H1 (cell line): Measurements from ENCODE around the gene JAKMIP2. TPM values are rescaled to one million over a fixed set of nuclear protein-coding genes. Genes with fewer than 3 reads are reported as not detected.
A peak's percentile ranks its signal among the peaks of the same experiment; 100 is the strongest.
"Not testable (repeated sequence)": the region's sequence is repeated elsewhere in the genome, so short reads cannot be mapped to it uniquely, and the experiment has no call there.

Experiments used
- CTCF ChIA-PET: fragments of 300-600 bp; sonication (Branson Sonifier 250); formaldehyde crosslinking; loops from one replicate; lab custom pipeline; 2021; ENCODE audit not compliant: partially characterized antibody; lab: Charles Lee
- POLR2A ChIA-PET: fragments of 300-600 bp; sonication (Branson Sonifier 250); formaldehyde crosslinking; loops from one replicate; lab custom pipeline; 2021; ENCODE audit warnings: inconsistent platforms; ENCODE audit not compliant: partially characterized antibody; lab: Charles Lee
- DNase-seq, 2 experiments: peaks; one replicate each; pipeline versions ENCODE4 v3.0.0 to v3.0.0-alpha.2; 2010 to 2022; ENCODE audit warnings: low spot score in 2 of 2, low read depth in 1 of 2, mixed read lengths in 1 of 2
- FAIRE-seq: peaks from 2 replicates; lab custom pipeline; 2011; peaks lifted over from hg19 to GRCh38; lab: Jason Lieb, UNC
- H2AFZ ChIP-seq: 2 replicates; pipeline ENCODE4 v1.8.1; 2012; ENCODE audit warnings: low read length, inconsistent platforms
- H2AK5ac ChIP-seq: 2 replicates; pipeline ENCODE4 v1.6.1; 2013; ENCODE audit warnings: low read depth, low read length
- H2BK120ac ChIP-seq: replicated peaks from 2 replicates; pipeline ENCODE3; 2013; ENCODE audit warnings: low read depth, low read length, inconsistent platforms
- H2BK12ac ChIP-seq: 2 replicates; pipeline ENCODE4 v1.6.1; 2013; ENCODE audit warnings: low read depth, low read length
- H2BK15ac ChIP-seq: 2 replicates; pipeline ENCODE4 v1.6.1; 2013; ENCODE audit warnings: low read length
- H2BK20ac ChIP-seq: 2 replicates; pipeline ENCODE4 v1.6.1; 2013; ENCODE audit warnings: low read length
- H2BK5ac ChIP-seq: 2 replicates; pipeline ENCODE4 v1.6.1; 2013; ENCODE audit warnings: low read depth, low read length
- H3K14ac ChIP-seq: 2 replicates; pipeline ENCODE4 v1.6.1; 2013; ENCODE audit warnings: inconsistent platforms; ENCODE audit not compliant: insufficient read length
- H3K18ac ChIP-seq: 2 replicates; pipeline ENCODE4 v1.6.1; 2013; ENCODE audit warnings: low read length; ENCODE audit errors: extremely low read depth
- H3K23ac ChIP-seq: 2 replicates; pipeline ENCODE4 v1.6.1; 2013; ENCODE audit warnings: inconsistent platforms; ENCODE audit not compliant: insufficient read length
- H3K23me2 ChIP-seq: 2 replicates; pipeline ENCODE4 v1.6.1; 2013; ENCODE audit warnings: low read depth, low read length
- H3K27ac ChIP-seq: 2 replicates; pipeline ENCODE4 v1.6.1; 2011; ENCODE audit warnings: low read depth, low read length, inconsistent platforms
- H3K27me3 ChIP-seq, 4 experiments: replicated peaks in 1 of 4; 1 replicate in 1 of 4; 2 replicates in 3 of 4; pipeline versions ENCODE4 v1.6.1 to v1.8.1; 2011 to 2013; ENCODE audit warnings: low read length in 3 of 4, mild to moderate bottlenecking in 3 of 4, inconsistent platforms in 2 of 4, mixed read lengths in 2 of 4, moderate library complexity in 1 of 4; ENCODE audit not compliant: control insufficient read depth in 3 of 4, insufficient read depth in 3 of 4; ENCODE audit errors: extremely low read depth in 1 of 4
- H3K36me3 ChIP-seq, 4 experiments: 2 replicates each; pipeline versions ENCODE4 v1.6.1 to v1.8.1; 2011 to 2013; ENCODE audit warnings: mild to moderate bottlenecking in 4 of 4, low read length in 3 of 4, moderate library complexity in 2 of 4, control low read depth in 1 of 4, inconsistent platforms in 1 of 4; ENCODE audit not compliant: insufficient read depth in 4 of 4, control insufficient read depth in 2 of 4
- H3K4ac ChIP-seq: replicated peaks from 2 replicates; pipeline ENCODE3; 2013; ENCODE audit warnings: low read length, low read depth, mixed read lengths, inconsistent platforms; ENCODE audit not compliant: insufficient read length
- H3K4me1 ChIP-seq, 4 experiments: replicated peaks in 1 of 4; 1 replicate in 1 of 4; 2 replicates in 3 of 4; pipeline versions ENCODE4 v1.6.1 to v1.8.1; 2011 to 2013; ENCODE audit warnings: low read length in 3 of 4, inconsistent platforms in 2 of 4, mixed read lengths in 1 of 4; ENCODE audit not compliant: insufficient read depth in 4 of 4, control insufficient read depth in 3 of 4
- H3K4me2 ChIP-seq, 2 experiments: 2 replicates each; pipeline versions ENCODE4 v1.6.1 to v1.8.1; 2011 to 2013; ENCODE audit warnings: low read depth in 2 of 2, low read length in 2 of 2, control low read depth in 1 of 2, inconsistent platforms in 1 of 2, mild to moderate bottlenecking in 1 of 2; ENCODE audit not compliant: insufficient read depth in 1 of 2
- H3K4me3 ChIP-seq, 4 experiments: fragments of 200-600, 300-600 bp in 1 of 4; sonication (generic), shearing (Covaris generic), sonication (Bioruptor Twin) in 1 of 4; 2 replicates each; pipeline versions ENCODE4 v1.5.1 to v1.8.1; 2011 to 2016; ENCODE audit warnings: low read length in 4 of 4, low read depth in 3 of 4, control low read depth in 2 of 4, inconsistent platforms in 2 of 4, mild to moderate bottlenecking in 2 of 4, mixed read lengths in 1 of 4, moderate library complexity in 1 of 4; ENCODE audit not compliant: insufficient read depth in 2 of 4; ENCODE audit errors: extremely low read depth in 1 of 4
- H3K56ac ChIP-seq: replicated peaks from 2 replicates; pipeline ENCODE3; 2013; ENCODE audit warnings: low read depth, mild to moderate bottlenecking, mixed read lengths, low read length, inconsistent platforms; ENCODE audit not compliant: insufficient read length
- H3K79me1 ChIP-seq: 2 replicates; pipeline ENCODE4 v1.6.1; 2013; ENCODE audit warnings: low read depth, low read length, control low read depth
- H3K79me2 ChIP-seq, 2 experiments: 2 replicates each; pipeline versions ENCODE4 v1.6.1 to v1.8.1; 2012 to 2013; ENCODE audit warnings: low read length in 2 of 2, mild to moderate bottlenecking in 2 of 2, inconsistent platforms in 1 of 2; ENCODE audit not compliant: insufficient read depth in 2 of 2, control insufficient read depth in 1 of 2
- H3K9ac ChIP-seq, 4 experiments: replicated peaks in 1 of 4; 1 replicate in 1 of 4; 2 replicates in 3 of 4; pipeline versions ENCODE4 v1.6.1 to v1.8.1; 2011 to 2013; ENCODE audit warnings: low read depth in 3 of 4, low read length in 3 of 4, control low read depth in 2 of 4, mild to moderate bottlenecking in 2 of 4, moderate library complexity in 2 of 4, inconsistent platforms in 1 of 4; ENCODE audit errors: extremely low read depth in 1 of 4
- H3K9me3 ChIP-seq, 2 experiments: 2 replicates each; pipeline versions ENCODE4 v1.6.1 to v1.8.1; 2012 to 2013; ENCODE audit warnings: mild to moderate bottlenecking in 2 of 2, moderate library complexity in 2 of 2, control low read depth in 1 of 2, inconsistent platforms in 1 of 2, low read depth in 1 of 2, low read length in 1 of 2, mixed read lengths in 1 of 2; ENCODE audit not compliant: insufficient read depth in 2 of 2
- H4K20me1 ChIP-seq, 2 experiments: replicated peaks in 1 of 2; 2 replicates each; pipeline versions ENCODE3 to v1.8.1; 2011 to 2013; ENCODE audit warnings: inconsistent platforms in 2 of 2, low read length in 2 of 2, mild to moderate bottlenecking in 1 of 2; ENCODE audit not compliant: insufficient read depth in 2 of 2, control insufficient read depth in 1 of 2
- H4K5ac ChIP-seq: 2 replicates; pipeline ENCODE4 v1.6.1; 2013; ENCODE audit warnings: low read length, low read depth, mixed read lengths, inconsistent platforms; ENCODE audit not compliant: insufficient read length
- H4K8ac ChIP-seq: 2 replicates; pipeline ENCODE4 v1.8.0; 2013; ENCODE audit warnings: mild to moderate bottlenecking, moderate library complexity, low read length, inconsistent platforms; ENCODE audit not compliant: insufficient read depth; ENCODE audit errors: extremely low read depth
- H4K91ac ChIP-seq: replicated peaks from 2 replicates; pipeline ENCODE3; 2013; ENCODE audit warnings: low read length, mixed read lengths, inconsistent platforms; ENCODE audit not compliant: insufficient read length
- CEBPB ChIP-seq: IDR thresholded peaks from 2 replicates; pipeline ENCODE4 v1.6.1; 2012; ENCODE audit warnings: low read depth, low read length
- WGBS, 2 experiments: shearing (Covaris generic) in 1 of 2; methylation state at CpG; one replicate each; pipeline versions ENCODE4 v1.1.6 to v1.1.7; 2013 to 2015; ENCODE audit warnings: low lambda C conversion rate in 2 of 2, mixed read lengths in 2 of 2, inconsistent platforms in 1 of 2, low coverage in 1 of 2, missing lambda C conversion rate in 1 of 2; ENCODE audit not compliant: insufficient replicate concordance in 2 of 2, insufficient coverage in 1 of 2, insufficient read length in 1 of 2; ENCODE audit errors: extremely low coverage in 1 of 2, missing lambda C conversion rate in 1 of 2; 5-methylcytosine and 5-hydroxymethylcytosine counted together
- polyA plus RNA-seq, 7 experiments: library from polyadenylated mRNA; depleted of rRNA in 3 of 7; stranded (reverse) in 5 of 7; unstranded in 2 of 7; fragments of >200 nt in 5 of 7; fragments of 200-250 nt in 2 of 7; gene quantifications; 1 replicate in 5 of 7; 2 replicates in 1 of 7; 4 replicates in 1 of 7; pipeline versions ENCODE4 v1.2.1 to v1.2.3, GENCODE V29; 2011 to 2013; ENCODE audit warnings: missing spikeins in 2 of 7, mixed read lengths in 2 of 7
- total RNA-seq: library from RNA; stranded (reverse); fragmentation: NEBNext Ultra II Directional; extraction: Animal tissue kit (Norgen Biotek cat#: 25700); gene quantifications from 2 replicates; pipeline ENCODE4 v1.2.1, GENCODE V29; 2021

JAKMIP2 gene
- total and polyA plus RNA-seq, 2 of the 8 experiments (the other 6 are each of a cell fraction or from before 2014, with no cell fraction given): 2.4 to 13.6 TPM

GRCh38 chr5:147635439-147635838 is 147.1 kb downstream of the JAKMIP2 start:
- not testable (repeated sequence) for H3K56ac ChIP-seq

More at GRCh38 chr5:147635439-147635838, 147.1 kb downstream of the JAKMIP2 start:
- H3K23ac ChIP-seq, H3K9ac ChIP-seq, DNase-seq, H2BK12ac ChIP-seq, H2AFZ ChIP-seq, H3K4me2 ChIP-seq, POLR2A ChIA-PET, H4K91ac ChIP-seq, H4K20me1 ChIP-seq, H3K23me2 ChIP-seq, H3K4ac ChIP-seq, H3K79me2 ChIP-seq, H3K27ac ChIP-seq, H2BK120ac ChIP-seq, H2BK5ac ChIP-seq, H3K4me1 ChIP-seq, H3K18ac ChIP-seq, H3K27me3 ChIP-seq, H2BK20ac ChIP-seq, H4K5ac ChIP-seq, H3K14ac ChIP-seq, H2AK5ac ChIP-seq, H3K9me3 ChIP-seq, H4K8ac ChIP-seq, H3K79me1 ChIP-seq, FAIRE-seq, H2BK15ac ChIP-seq, H3K4me3 ChIP-seq: not testable (repeated sequence)
- CTCF ChIA-PET: interaction anchor here (0.8 to 2.0 kb wide), 3 partner anchors 9 to 244 kb away, joined by 3 to 10 read pairs (median 3); no protein-coding TSS in a partner anchor
- peak; percentile 96 for TF ChIP-seq CEBPB
- WGBS, 2 experiments: 97% methylated on average over 5 of the region's 5 CpGs; no CpG with 5 or more reads in 1 of the 2 experiments
- peaks cover 6 to 66% (median 30%) of the 10 kb centered on the region in 4 experiments; a peak in 6 of 8 replicates for H3K36me3 ChIP-seq
